Measurements from ENCODE around the gene WNT16.

Gene WNT16

DNA sequence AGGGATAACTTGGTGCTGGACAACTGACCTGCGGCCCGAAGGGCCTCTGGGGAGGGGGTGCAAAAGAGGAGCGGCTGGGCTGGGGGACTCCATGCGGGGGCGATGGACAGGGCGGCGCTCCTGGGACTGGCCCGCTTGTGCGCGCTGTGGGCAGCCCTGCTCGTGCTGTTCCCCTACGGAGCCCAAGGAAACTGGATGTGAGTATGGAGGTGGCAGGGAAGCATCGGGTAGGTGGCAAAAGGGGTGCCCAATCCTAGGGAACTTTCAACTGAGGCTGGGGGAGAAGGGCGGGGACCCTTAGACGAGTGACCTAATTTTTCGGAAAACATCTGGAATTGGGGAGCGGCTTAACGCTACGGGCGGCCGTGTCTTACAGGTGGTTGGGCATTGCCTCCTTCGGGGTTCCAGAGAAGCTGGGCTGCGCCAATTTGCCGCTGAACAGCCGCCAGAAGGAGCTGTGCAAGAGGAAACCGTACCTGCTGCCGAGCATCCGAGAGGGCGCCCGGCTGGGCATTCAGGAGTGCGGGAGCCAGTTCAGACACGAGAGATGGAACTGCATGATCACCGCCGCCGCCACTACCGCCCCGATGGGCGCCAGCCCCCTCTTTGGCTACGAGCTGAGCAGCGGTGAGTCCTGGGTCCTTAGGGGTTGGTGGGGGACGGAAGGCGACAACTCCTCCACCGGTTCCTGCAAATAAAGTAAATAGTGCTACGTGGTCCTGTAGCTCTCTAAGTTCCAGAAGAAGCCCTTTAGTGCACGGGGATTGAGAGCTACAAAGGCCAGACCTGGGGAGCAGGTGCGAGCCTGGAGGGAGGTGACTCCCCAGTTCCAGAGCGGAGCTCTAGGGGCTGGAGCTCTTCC, 622 bp downstream of the WNT16 start:
- no peaks in the 10 kb centered on the region for H3K9me3 ChIP-seq (ENCODE audit: control insufficient read depth, low read length)
- H3K4me3 ChIP-seq (ENCODE audit: insufficient read depth, low read depth, low read length, poor library complexity, severe bottlenecking), result no peak overlapping the region
- no peaks in the 10 kb centered on the region for H3K36me3 ChIP-seq (ENCODE audit: control insufficient read depth, insufficient read depth, low read length)
- no peak overlapping the region for H3K27ac ChIP-seq (ENCODE audit: insufficient read depth, low read length, poor library complexity, severe bottlenecking)
- peaks cover 13% of the 10 kb centered on the region for H3K4me1 ChIP-seq (ENCODE audit: control insufficient read depth, insufficient read depth, low read length, poor library complexity, severe bottlenecking)
- H3K27me3 ChIP-seq (replicated peaks; ENCODE audit: control insufficient read depth, insufficient read depth, low read length, poor library complexity, severe bottlenecking), result peaks cover 8% of the 10 kb centered on the region
- no peak for DNase-seq

DNA sequence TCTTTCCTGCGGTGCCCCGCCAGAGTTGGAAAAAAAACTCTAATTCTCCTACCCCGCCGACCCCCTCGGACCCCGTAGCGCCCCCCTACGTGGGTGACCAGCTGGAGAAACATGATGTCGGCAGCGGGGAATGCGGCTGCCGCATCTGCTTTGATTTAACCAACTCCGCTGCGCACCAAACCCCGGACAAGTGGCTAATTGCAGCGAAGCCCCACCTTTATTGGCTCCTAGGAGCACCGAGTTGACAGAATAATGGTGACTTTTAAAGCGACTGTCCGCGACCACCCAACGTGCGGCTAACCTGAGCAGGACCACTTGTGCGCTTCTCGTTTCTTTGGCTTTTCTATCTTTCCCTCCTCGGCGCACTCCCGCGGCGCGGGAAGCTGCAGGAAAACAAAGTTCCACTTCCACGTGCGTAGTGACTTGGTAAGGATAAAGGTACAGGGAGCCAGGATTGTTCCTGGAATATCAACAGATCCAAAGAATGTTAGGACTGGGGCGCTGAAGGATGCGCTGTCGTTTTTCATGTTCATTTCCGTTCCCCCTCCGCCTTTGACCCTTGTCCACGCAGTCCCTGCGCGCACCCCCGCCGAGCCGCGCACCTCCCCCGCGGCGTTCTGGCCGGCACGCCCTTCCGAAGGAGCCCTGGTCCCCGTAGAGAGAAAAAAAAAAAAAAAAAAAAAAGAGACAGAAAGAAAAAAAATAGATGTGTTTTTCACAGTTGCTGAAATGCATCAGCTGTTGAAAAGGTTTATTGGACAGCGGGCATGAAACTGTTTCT, 1.4 kb downstream of the WNT16 start:
- H3K27me3 ChIP-seq (replicated peaks; ENCODE audit: control insufficient read depth, insufficient read depth, low read length, poor library complexity, severe bottlenecking), result peaks cover 8% of the 10 kb centered on the region
- no peaks in the 10 kb centered on the region for H3K36me3 ChIP-seq (ENCODE audit: control insufficient read depth, insufficient read depth, low read length)
- H3K4me3 ChIP-seq (ENCODE audit: insufficient read depth, low read depth, low read length, poor library complexity, severe bottlenecking), result no peak overlapping the region
- no peaks in the 10 kb centered on the region for H3K9me3 ChIP-seq (ENCODE audit: control insufficient read depth, low read length)
- no peak for DNase-seq
- no peak overlapping the region for H3K27ac ChIP-seq (ENCODE audit: insufficient read depth, low read length, poor library complexity, severe bottlenecking)
- H3K4me1 ChIP-seq (ENCODE audit: control insufficient read depth, insufficient read depth, low read length, poor library complexity, severe bottlenecking), result peaks cover 13% of the 10 kb centered on the region

DNA sequence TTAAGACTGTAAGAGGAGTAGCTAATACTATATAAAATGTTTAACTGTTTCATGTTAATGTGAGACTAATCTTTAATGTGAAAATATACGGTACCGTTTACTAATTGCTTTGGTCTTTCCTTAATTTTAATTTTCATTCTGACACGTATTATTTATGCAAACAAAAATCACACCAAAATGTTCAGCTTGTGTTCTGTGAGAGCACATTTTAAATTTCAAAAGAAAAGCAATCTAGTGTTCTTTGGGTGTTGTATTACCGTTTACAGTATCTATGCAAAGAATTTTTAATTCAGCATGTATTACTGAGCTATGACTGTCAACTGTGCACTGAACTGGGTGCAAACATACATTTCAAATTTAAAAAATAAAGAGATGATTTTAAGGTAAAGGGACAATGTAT, 2.2 kb downstream of the WNT16 start:
- no peak overlapping the region for H3K27ac ChIP-seq (ENCODE audit: insufficient read depth, low read length, poor library complexity, severe bottlenecking)
- no peak overlapping the region for H3K4me3 ChIP-seq (ENCODE audit: insufficient read depth, low read depth, low read length, poor library complexity, severe bottlenecking)
- H3K36me3 ChIP-seq (ENCODE audit: control insufficient read depth, insufficient read depth, low read length), result no peaks in the 10 kb centered on the region
- no peak for DNase-seq
- H3K4me1 ChIP-seq (ENCODE audit: control insufficient read depth, insufficient read depth, low read length, poor library complexity, severe bottlenecking), result peaks cover 13% of the 10 kb centered on the region
- no peaks in the 10 kb centered on the region for H3K9me3 ChIP-seq (ENCODE audit: control insufficient read depth, low read length)
- H3K27me3 ChIP-seq (replicated peaks; ENCODE audit: control insufficient read depth, insufficient read depth, low read length, poor library complexity, severe bottlenecking), result peaks cover 8% of the 10 kb centered on the region

GRCh38 chr7:121331574-121331973, 2.8 kb downstream of the WNT16 start:
- Histone ChIP-seq H3K4me1 (ENCODE audit: control insufficient read depth, insufficient read depth, low read length, poor library complexity, severe bottlenecking) (peaks cover 13% of the 10 kb centered on the region), H3K4me3 (ENCODE audit: insufficient read depth, low read depth, low read length, poor library complexity, severe bottlenecking) (no peak overlapping the region), H3K9me3 (ENCODE audit: control insufficient read depth, low read length) (no peaks in the 10 kb centered on the region), H3K27ac (ENCODE audit: insufficient read depth, low read length, poor library complexity, severe bottlenecking) (no peak overlapping the region), H3K36me3 (ENCODE audit: control insufficient read depth, insufficient read depth, low read length) (no peaks in the 10 kb centered on the region), H3K27me3 (replicated peaks; ENCODE audit: control insufficient read depth, insufficient read depth, low read length, poor library complexity, severe bottlenecking) (peaks cover 5% of the 10 kb centered on the region)
- DNase-seq, result no peak

DNA sequence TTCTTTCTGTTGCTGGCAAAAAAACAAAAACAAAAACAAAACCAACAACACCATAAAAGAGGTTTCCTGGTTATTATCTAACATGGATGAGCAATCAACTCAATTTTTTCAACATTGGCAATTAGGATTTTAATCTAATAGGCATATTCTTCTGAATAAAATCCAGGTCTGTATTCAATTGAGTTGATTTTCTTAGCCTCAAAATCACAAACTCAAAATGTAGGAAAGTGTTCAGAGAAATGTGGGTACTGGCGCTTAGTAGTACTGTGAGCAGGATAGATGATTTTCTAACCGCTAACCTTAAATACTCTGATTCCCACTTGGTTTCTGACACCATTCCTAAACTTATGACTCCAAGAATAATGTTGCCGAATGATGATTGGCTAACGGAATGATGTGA, 5.6 kb downstream of the WNT16 start:
- Histone ChIP-seq H3K4me3 (ENCODE audit: insufficient read depth, low read depth, low read length, poor library complexity, severe bottlenecking) (no peak overlapping the region), H3K27ac (ENCODE audit: insufficient read depth, low read length, poor library complexity, severe bottlenecking) (no peak overlapping the region), H3K36me3 (ENCODE audit: control insufficient read depth, insufficient read depth, low read length) (no peaks in the 10 kb centered on the region), H3K4me1 (ENCODE audit: control insufficient read depth, insufficient read depth, low read length, poor library complexity, severe bottlenecking) (peaks cover 12% of the 10 kb centered on the region), H3K9me3 (ENCODE audit: control insufficient read depth, low read length) (no peaks in the 10 kb centered on the region), H3K27me3 (replicated peaks; ENCODE audit: control insufficient read depth, insufficient read depth, low read length, poor library complexity, severe bottlenecking) (no peaks in the 10 kb centered on the region)
- no peak for DNase-seq

DNA sequence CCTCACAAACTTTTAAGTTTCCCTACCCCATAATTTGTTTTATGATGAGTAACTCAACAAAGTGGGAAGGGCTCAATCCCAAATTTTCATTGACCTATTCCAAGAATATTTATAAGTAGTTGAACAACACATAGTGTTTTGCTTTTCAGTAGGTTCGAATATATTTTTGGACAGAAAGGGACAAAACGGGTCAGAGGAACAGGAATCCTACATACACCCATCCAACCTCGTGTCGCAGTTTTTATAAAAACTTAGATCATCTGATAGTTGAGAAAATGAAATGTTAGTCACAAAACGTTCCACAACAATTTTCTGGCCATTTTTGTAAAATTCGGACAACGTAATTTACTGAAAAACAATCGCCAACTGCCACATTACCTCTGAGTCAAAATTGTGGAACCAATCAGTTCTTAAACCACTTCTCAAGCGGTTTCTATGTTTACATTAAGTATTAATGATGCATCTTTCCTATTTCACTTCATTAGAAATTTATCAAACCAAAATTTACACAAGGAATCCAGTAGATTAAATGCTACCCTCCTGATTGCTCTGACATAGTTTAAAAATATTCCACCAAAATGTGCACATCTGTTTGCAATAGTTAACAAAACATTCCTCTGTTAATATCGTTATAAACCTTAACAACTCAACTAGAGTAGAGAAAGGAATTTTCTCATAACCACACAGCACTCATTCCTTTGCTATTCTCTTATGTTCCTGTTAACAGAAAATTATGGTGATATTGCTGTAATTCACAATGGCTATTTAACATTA, 6.3 kb downstream of the WNT16 start:
- H3K9me3 ChIP-seq (ENCODE audit: control insufficient read depth, low read length), result no peaks in the 10 kb centered on the region
- peaks cover 5% of the 10 kb centered on the region for H3K4me1 ChIP-seq (ENCODE audit: control insufficient read depth, insufficient read depth, low read length, poor library complexity, severe bottlenecking)
- H3K27me3 ChIP-seq (replicated peaks; ENCODE audit: control insufficient read depth, insufficient read depth, low read length, poor library complexity, severe bottlenecking), result no peaks in the 10 kb centered on the region
- DNase-seq, result no peak
- H3K4me3 ChIP-seq (ENCODE audit: insufficient read depth, low read depth, low read length, poor library complexity, severe bottlenecking), result no peak overlapping the region
- no peak overlapping the region for H3K27ac ChIP-seq (ENCODE audit: insufficient read depth, low read length, poor library complexity, severe bottlenecking)
- no peaks in the 10 kb centered on the region for H3K36me3 ChIP-seq (ENCODE audit: control insufficient read depth, insufficient read depth, low read length)

GRCh38 chr7:121336579-121336978, 7.8 kb downstream of the WNT16 start:
- Histone ChIP-seq H3K36me3 (ENCODE audit: control insufficient read depth, insufficient read depth, low read length) (no peaks in the 10 kb centered on the region), H3K27ac (ENCODE audit: insufficient read depth, low read length, poor library complexity, severe bottlenecking) (no peak overlapping the region), H3K4me1 (ENCODE audit: control insufficient read depth, insufficient read depth, low read length, poor library complexity, severe bottlenecking) (no peaks in the 10 kb centered on the region), H3K4me3 (ENCODE audit: insufficient read depth, low read depth, low read length, poor library complexity, severe bottlenecking) (no peak overlapping the region), H3K27me3 (replicated peaks; ENCODE audit: control insufficient read depth, insufficient read depth, low read length, poor library complexity, severe bottlenecking) (no peaks in the 10 kb centered on the region), H3K9me3 (ENCODE audit: control insufficient read depth, low read length) (no peaks in the 10 kb centered on the region)
- DNase-seq, result no peak

DNA sequence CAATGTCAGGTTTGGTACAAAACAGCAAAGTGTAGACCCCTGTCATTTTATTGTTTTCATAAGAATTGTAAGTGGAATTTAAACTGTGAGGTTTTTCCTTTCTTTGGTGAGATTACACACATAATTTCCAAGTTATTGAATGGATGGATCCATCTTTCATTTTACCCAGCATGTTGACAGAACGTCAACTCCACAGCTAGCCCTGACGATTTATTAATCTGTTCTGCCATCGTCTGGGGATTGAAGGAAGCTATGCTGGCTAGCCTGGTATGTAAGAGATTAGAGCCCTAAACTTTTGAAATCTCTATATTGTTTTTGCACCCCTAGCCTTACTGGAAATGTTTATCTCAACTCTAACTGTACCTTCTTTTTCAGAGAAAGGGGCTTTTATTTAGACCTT, 8.6 kb downstream of the WNT16 start:
- Histone ChIP-seq H3K27ac (ENCODE audit: insufficient read depth, low read length, poor library complexity, severe bottlenecking) (no peak overlapping the region), H3K4me3 (ENCODE audit: insufficient read depth, low read depth, low read length, poor library complexity, severe bottlenecking) (no peak overlapping the region), H3K27me3 (replicated peaks; ENCODE audit: control insufficient read depth, insufficient read depth, low read length, poor library complexity, severe bottlenecking) (no peaks in the 10 kb centered on the region), H3K4me1 (ENCODE audit: control insufficient read depth, insufficient read depth, low read length, poor library complexity, severe bottlenecking) (no peaks in the 10 kb centered on the region), H3K36me3 (ENCODE audit: control insufficient read depth, insufficient read depth, low read length) (no peaks in the 10 kb centered on the region), H3K9me3 (ENCODE audit: control insufficient read depth, low read length) (no peaks in the 10 kb centered on the region)
- no peak for DNase-seq

- H3K9me3 ChIP-seq (ENCODE audit: control insufficient read depth, low read length), result no peaks in the 10 kb centered on the region
- no peak overlapping the region for H3K27ac ChIP-seq (ENCODE audit: insufficient read depth, low read length, poor library complexity, severe bottlenecking)
- H3K27me3 ChIP-seq (replicated peaks; ENCODE audit: control insufficient read depth, insufficient read depth, low read length, poor library complexity, severe bottlenecking), result no peaks in the 10 kb centered on the region
- no peak for DNase-seq
- no peak overlapping the region for H3K4me3 ChIP-seq (ENCODE audit: insufficient read depth, low read depth, low read length, poor library complexity, severe bottlenecking)
- no peaks in the 10 kb centered on the region for H3K4me1 ChIP-seq (ENCODE audit: control insufficient read depth, insufficient read depth, low read length, poor library complexity, severe bottlenecking)
- H3K36me3 ChIP-seq (ENCODE audit: control insufficient read depth, insufficient read depth, low read length), result no peaks in the 10 kb centered on the region
Observed at GRCh38 chr7:121339082-121339481, 10.3 kb downstream of the WNT16 start.

Measured in effector memory CD4-positive, alpha-beta T cell (primary cell).